Posterior vena cava (tissue), 2 donors: ENCODE data around the gene NR1D2. TPM values are rescaled to one million over a fixed set of nuclear protein-coding genes. Genes with fewer than 3 reads are reported as not detected.

Experiments used
- DNase-seq: peaks from one replicate; pipeline ENCODE4 v3.0.0-alpha.2; 2020; ENCODE audit warnings: low spot score
- intact Hi-C, 2 donors: fragments of 100-400 bp; cut with DNase I; formaldehyde crosslinking; loops; one replicate each; pipeline versions ENCODE4 v1.14.1 to v1.14.2; 2022 to 2023
- total RNA-seq, 2 donors: library from RNA; stranded (reverse); fragmentation: NEBNext Ultra II Directional; extraction: Animal tissue kit (Norgen Biotek cat#: 25700); gene quantifications; one replicate each; pipeline ENCODE4 v1.2.1, GENCODE V29; 2021
- donor health status: DM: yes; HTN: yes; CAD: no.
- donor health status: DM: yes; HTN: yes; CAD: no.

Gene NR1D2
- total RNA-seq, 2 donors from 2014 or later, result 28.9 to 31.5 TPM

GRCh38 chr3:23959135-23959900 is 14.2 kb downstream of the NR1D2 start:
- no peak for DNase-seq
- intact Hi-C loops, result no loop called here

GRCh38 chr3:23960649-23961048 is 15.6 kb downstream of the NR1D2 start:
- intact Hi-C loops, result no loop called here
- DNase-seq, result no peak

- intact Hi-C loops, result no loop called here
These were observed 16.0 kb downstream of the NR1D2 start for GRCh38 chr3:23961066-23961465.

GRCh38 chr3:23961913-23962312 is 16.8 kb downstream of the NR1D2 start:
- intact Hi-C loops, result no loop called here
- no peak for DNase-seq

More at GRCh38 chr3:23961066-23961465, 16.0 kb downstream of the NR1D2 start:
- no peak for DNase-seq

GRCh38 chr3:23964537-23965235 is 19.6 kb downstream of the NR1D2 start:
- intact Hi-C loops, result no loop called here
- DNase-seq, result no peak

- DNase-seq, result no peak
- intact Hi-C loops, result no loop called here
These were observed 21.2 kb downstream of the NR1D2 start for GRCh38 chr3:23966328-23966727.

GRCh38 chr3:23968463-23969184 is 23.5 kb downstream of the NR1D2 start:
- DNase-seq, result no peak
- intact Hi-C loops, result no loop called here

- intact Hi-C loops, result no loop called here
- no peak for DNase-seq
These were observed 24.3 kb downstream of the NR1D2 start for GRCh38 chr3:23969393-23969792.

GRCh38 chr3:23971684-23972083 is 26.6 kb downstream of the NR1D2 start:
- intact Hi-C loops, result no loop called here
- DNase-seq, result no peak

GRCh38 chr3:23976555-23976954 is 31.5 kb downstream of the NR1D2 start:
- intact Hi-C loops, result no loop called here
- DNase-seq, result no peak

GRCh38 chr3:23979569-23979968 is 34.5 kb downstream of the NR1D2 start:
- intact Hi-C loops, result no loop called here
- DNase-seq, result no peak

GRCh38 chr3:23981136-23981535 is 36.0 kb downstream of the NR1D2 start:
- intact Hi-C loops, result loop anchor here in 1 of 2 donors (2.0 kb wide), 1 partner anchor 248 kb away; no protein-coding TSS in a partner anchor
- DNase-seq, result no peak

- DNase-seq, result no peak
- intact Hi-C loops, result loop anchor here in 1 of 2 donors (2.0 kb wide), 1 partner anchor 247 kb away; no protein-coding TSS in a partner anchor
These were observed 36.9 kb downstream of the NR1D2 start for GRCh38 chr3:23981955-23982354.

- no peak for DNase-seq
- intact Hi-C loops, result no loop called here
These were observed 39.8 kb downstream of the NR1D2 start for GRCh38 chr3:23984934-23985333.

- intact Hi-C loops, result no loop called here
These were observed 40.9 kb downstream of the NR1D2 start for GRCh38 chr3:23985747-23986544.

GRCh38 chr3:23987356-23987755 is 42.3 kb downstream of the NR1D2 start:
- intact Hi-C loops, result no loop called here
- no peak for DNase-seq

More at GRCh38 chr3:23985747-23986544, 40.9 kb downstream of the NR1D2 start:
- DNase-seq, result no peak

- DNase-seq, result no peak
- intact Hi-C loops, result loop anchor here in 1 of 2 donors (10.0 kb wide), 1 partner anchor 504 kb away; the partner anchor contains the start of gene THRB
These were observed 46.2 kb downstream of the NR1D2 start for GRCh38 chr3:23991306-23991682.

- intact Hi-C loops, result loop anchor here in 1 of 2 donors (10.0 kb wide), 1 partner anchor 503 kb away; the partner anchor contains the start of gene THRB
These were observed 46.9 kb downstream of the NR1D2 start for GRCh38 chr3:23991683-23992628.

More at GRCh38 chr3:23991683-23992628, 46.9 kb downstream of the NR1D2 start:
- no peak for DNase-seq
